ENCODE data around the gene ZNF138.
A peak's percentile ranks its signal among the peaks of the same experiment; 100 is the strongest.

ZNF138 gene

DNA sequence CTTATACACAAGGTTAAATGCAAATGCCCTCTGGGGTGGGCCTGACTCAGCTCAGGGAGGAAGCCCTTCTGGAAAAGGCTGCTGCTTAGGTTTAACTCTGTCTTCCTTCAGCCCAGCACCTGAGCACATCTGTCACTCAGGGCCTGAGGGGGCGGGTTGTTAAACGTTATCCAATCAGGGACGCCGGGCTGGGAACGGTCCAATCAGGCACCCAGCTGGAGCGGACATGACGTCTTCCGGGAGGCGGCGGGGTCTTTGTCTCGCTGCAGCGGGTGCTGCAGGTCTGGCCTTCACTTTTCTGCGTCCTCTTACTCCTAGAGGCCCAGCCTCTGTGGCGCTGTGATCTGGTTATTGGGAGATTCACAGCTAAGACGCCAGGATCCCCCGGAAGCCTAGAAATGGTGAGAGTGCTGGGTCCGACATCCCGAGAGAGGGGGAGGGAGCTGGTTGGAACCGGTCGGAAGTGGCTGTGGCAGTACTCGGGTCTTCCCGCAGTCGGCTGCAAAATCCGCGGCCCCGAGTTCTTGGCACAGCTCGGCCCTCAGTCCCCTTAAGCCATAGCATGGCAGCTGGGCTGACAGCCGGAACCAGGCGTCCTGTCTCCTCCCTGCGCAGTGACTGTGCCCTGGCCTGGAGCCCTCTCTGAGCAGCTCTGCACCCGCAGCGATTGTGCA is at the start of gene ZNF138:
Gene ZNF138, plus strand, starts transcription at position 258 of the 674 bp plus-strand sequence. Its CDS starts 141 bp downstream, at position 399.
- peak within 1 kb of the TSS; percentile 63 for H3K4me3 ChIP-seq (ENCODE audit: low read depth, low read length)
- TF ChIP-seq, protein P1, sequence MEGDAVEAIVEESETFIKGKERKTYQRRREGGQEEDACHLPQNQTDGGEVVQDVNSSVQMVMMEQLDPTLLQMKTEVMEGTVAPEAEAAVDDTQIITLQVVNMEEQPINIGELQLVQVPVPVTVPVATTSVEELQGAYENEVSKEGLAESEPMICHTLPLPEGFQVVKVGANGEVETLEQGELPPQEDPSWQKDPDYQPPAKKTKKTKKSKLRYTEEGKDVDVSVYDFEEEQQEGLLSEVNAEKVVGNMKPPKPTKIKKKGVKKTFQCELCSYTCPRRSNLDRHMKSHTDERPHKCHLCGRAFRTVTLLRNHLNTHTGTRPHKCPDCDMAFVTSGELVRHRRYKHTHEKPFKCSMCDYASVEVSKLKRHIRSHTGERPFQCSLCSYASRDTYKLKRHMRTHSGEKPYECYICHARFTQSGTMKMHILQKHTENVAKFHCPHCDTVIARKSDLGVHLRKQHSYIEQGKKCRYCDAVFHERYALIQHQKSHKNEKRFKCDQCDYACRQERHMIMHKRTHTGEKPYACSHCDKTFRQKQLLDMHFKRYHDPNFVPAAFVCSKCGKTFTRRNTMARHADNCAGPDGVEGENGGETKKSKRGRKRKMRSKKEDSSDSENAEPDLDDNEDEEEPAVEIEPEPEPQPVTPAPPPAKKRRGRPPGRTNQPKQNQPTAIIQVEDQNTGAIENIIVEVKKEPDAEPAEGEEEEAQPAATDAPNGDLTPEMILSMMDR (IDR thresholded peaks at IDR 0.05; ENCODE audit: borderline replicate concordance, insufficient read depth, low read depth, low read length): no peak

GRCh38 chr7:64744680-64745079 is 49.5 kb upstream of the ZNF138 start:
- TF ChIP-seq, protein P1 (IDR thresholded peaks at IDR 0.05; ENCODE audit: borderline replicate concordance, insufficient read depth, low read depth, low read length): no peak

DNA sequence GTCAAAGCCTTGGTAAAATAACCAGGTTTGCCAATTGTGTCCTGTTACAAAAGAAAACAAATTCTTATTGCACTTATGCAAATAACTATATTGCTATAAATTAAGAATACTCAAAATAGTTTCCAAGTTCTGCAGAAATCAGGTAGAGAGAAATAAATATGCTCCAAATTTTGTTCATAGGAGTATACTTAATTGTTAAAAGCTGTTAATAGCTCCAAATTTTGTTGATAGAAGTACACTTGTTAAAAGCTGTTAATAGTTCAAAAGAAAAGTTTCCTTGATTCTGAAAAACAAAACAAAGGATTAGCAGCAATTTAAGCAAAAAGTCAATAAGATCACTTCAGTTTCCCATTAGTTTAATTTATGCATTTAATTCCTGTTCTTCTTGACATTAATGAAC is 46.4 kb upstream of the ZNF138 start:
- no peak overlapping the region for H3K4me3 ChIP-seq (ENCODE audit: low read depth, low read length)
- TF ChIP-seq, protein P1 (IDR thresholded peaks at IDR 0.05; ENCODE audit: borderline replicate concordance, insufficient read depth, low read depth, low read length): no peak

More at GRCh38 chr7:64744680-64745079, 49.5 kb upstream of the ZNF138 start:
- no peak overlapping the region for H3K4me3 ChIP-seq (ENCODE audit: low read depth, low read length)

GRCh38 chr7:64753032-64753431 is 41.2 kb upstream of the ZNF138 start:
- TF ChIP-seq, protein P1 (IDR thresholded peaks at IDR 0.05; ENCODE audit: borderline replicate concordance, insufficient read depth, low read depth, low read length): no peak
- no peak overlapping the region for H3K4me3 ChIP-seq (ENCODE audit: low read depth, low read length)

DNA sequence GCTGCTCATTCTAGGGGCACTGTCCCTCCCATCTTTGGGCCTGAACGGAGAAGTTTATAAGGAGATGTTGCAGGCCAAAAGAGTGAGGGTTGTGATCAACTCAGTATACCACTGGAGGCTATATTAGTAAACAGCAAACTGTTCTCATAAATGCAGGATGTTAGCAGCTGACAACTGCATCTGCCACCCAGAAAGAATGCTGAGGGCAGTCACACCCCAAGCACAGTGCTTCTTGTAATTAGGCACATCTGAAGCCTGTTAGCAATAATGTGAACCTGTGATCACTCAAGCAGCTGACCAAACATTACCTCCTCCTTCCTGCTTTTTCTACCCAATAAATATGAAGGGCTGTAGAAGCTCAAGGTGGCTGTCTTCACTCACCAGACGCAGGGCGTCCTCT is 38.4 kb upstream of the ZNF138 start:
- H3K4me3 ChIP-seq (ENCODE audit: low read depth, low read length): no peak overlapping the region
- TF ChIP-seq, protein P1 (IDR thresholded peaks at IDR 0.05; ENCODE audit: borderline replicate concordance, insufficient read depth, low read depth, low read length): no peak

DNA sequence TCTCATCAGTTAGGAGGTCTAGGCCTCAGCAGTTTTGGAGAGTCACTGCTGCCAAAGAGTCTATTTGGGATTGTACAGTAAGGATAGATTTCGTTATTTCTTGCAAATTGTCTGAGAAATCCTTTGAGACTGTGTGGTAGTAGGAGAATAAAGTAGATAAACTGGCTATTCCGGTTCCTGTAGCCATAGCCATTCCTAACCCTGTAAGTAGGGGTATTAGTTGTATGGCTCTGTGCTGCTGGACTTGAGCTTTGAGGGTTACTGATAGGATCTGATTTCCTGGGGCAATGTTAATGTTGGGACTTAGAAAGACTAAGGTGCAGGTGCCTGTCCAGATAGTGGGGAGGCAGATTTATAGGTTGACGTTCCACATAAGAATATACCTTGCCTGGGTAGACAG is 36.1 kb upstream of the ZNF138 start:
- TF ChIP-seq, protein P1 (IDR thresholded peaks at IDR 0.05; ENCODE audit: borderline replicate concordance, insufficient read depth, low read depth, low read length): no peak
- no peak overlapping the region for H3K4me3 ChIP-seq (ENCODE audit: low read depth, low read length)

- no peak overlapping the region for H3K4me3 ChIP-seq (ENCODE audit: low read depth, low read length)
- TF ChIP-seq, protein P1 (IDR thresholded peaks at IDR 0.05; ENCODE audit: borderline replicate concordance, insufficient read depth, low read depth, low read length): no peak
Observed at GRCh38 chr7:64768824-64769223, 25.4 kb upstream of the ZNF138 start.

All from GM12875 (cell line).